OCI-LY7 (cell line): Measurements from ENCODE around the gene ZCCHC2. TPM values are rescaled to one million over a fixed set of nuclear protein-coding genes. Genes with fewer than 3 reads are reported as not detected.

Experiments used
- BruUV-seq: library from RNA; stranded (reverse); fragments of 400-500 nt; replicated peaks from 2 replicates; lab custom pipeline; 2021; lab: Mats Ljungman, UMichigan
- CTCF ChIA-PET: fragments of 300-600 bp; sonication (Branson Sonifier 250); formaldehyde crosslinking; loops from one replicate; lab custom pipeline; 2022; ENCODE audit warnings: antibody characterized with exemption; ENCODE audit not compliant: unreplicated experiment; lab: Charles Lee
- POLR2A ChIA-PET: fragments of 300-600 bp; sonication (Branson Sonifier 250); formaldehyde crosslinking; loops from one replicate; lab custom pipeline; 2022; ENCODE audit warnings: antibody characterized with exemption; lab: Charles Lee
- DNase-seq: peaks from one replicate; pipeline ENCODE4 v3.0.0-alpha.2; 2015; ENCODE audit warnings: low spot score
- H2AFZ ChIP-seq: fragments of 200-600 bp; sonication (generic), shearing (Covaris generic); 2 replicates; pipeline ENCODE4 v1.6.1; 2014; ENCODE audit warnings: mild to moderate bottlenecking, antibody characterized with exemption, low read length, moderate library complexity
- H3K27ac ChIP-seq: fragments of 200-600 bp; sonication (generic); 2 replicates; pipeline ENCODE4 v1.5.1; 2014; ENCODE audit warnings: mixed run types, low read depth, mild to moderate bottlenecking, moderate library complexity, low read length, inconsistent platforms; ENCODE audit not compliant: poor library complexity, severe bottlenecking
- H3K36me3 ChIP-seq: fragments of 200-600 bp; sonication (generic); 2 replicates; pipeline ENCODE4 v1.6.1; 2014; ENCODE audit warnings: mild to moderate bottlenecking, antibody characterized with exemption, low read length, moderate library complexity, mixed read lengths; ENCODE audit not compliant: insufficient read depth
- H3K4me1 ChIP-seq: fragments of 200-600 bp; sonication (generic); 2 replicates; pipeline ENCODE4 v1.5.1; 2014; ENCODE audit warnings: mild to moderate bottlenecking, low read length; ENCODE audit not compliant: insufficient read depth, poor library complexity, severe bottlenecking
- H3K4me2 ChIP-seq: fragments of 200-600 bp; sonication (generic); 2 replicates; pipeline ENCODE4 v1.6.1; 2014; ENCODE audit warnings: mild to moderate bottlenecking, low read length
- H3K4me3 ChIP-seq: fragments of 200-600 bp; sonication (generic); 2 replicates; pipeline ENCODE4 v1.5.1; 2014; ENCODE audit warnings: mild to moderate bottlenecking, low read depth, low read length; ENCODE audit not compliant: poor library complexity, severe bottlenecking
- H3K79me2 ChIP-seq: fragments of 200-600 bp; sonication (generic); 2 replicates; pipeline ENCODE4 v1.6.1; 2016; ENCODE audit warnings: low read depth, mild to moderate bottlenecking, low read length, moderate library complexity, mixed read lengths; ENCODE audit not compliant: insufficient read depth
- H3K9me2 ChIP-seq: fragments of 200-600 bp; sonication (generic); 2 replicates; pipeline ENCODE4 v1.6.1; 2016; ENCODE audit warnings: mild to moderate bottlenecking, low read length, mixed read lengths; ENCODE audit not compliant: insufficient read depth
- H3K9me3 ChIP-seq: fragments of 200-600 bp; sonication (generic); 2 replicates; pipeline ENCODE4 v1.6.1; 2014; ENCODE audit warnings: mild to moderate bottlenecking, mixed run types, low read length, mixed read lengths
- H4K20me1 ChIP-seq: fragments of 200-600 bp; sonication (generic); 2 replicates; pipeline ENCODE4 v1.6.1; 2014; ENCODE audit warnings: mild to moderate bottlenecking, antibody characterized with exemption, low read length, moderate library complexity, mixed read lengths; ENCODE audit not compliant: insufficient read depth
- EZH2phosphoT487 ChIP-seq: fragments of 200-600 bp; sonication (generic); IDR thresholded peaks from 2 replicates; pipeline ENCODE4 v1.6.1; 2018; ENCODE audit warnings: low read depth, borderline replicate concordance, mild to moderate bottlenecking, mixed run types, antibody characterized with exemption, low read length, moderate library complexity, mixed read lengths
- intact Hi-C: fragments of 100-400 bp; cut with micrococcal nuclease; formaldehyde crosslinking; loops from one replicate; pipeline ENCODE4 v1.10.0; 2022; ENCODE audit not compliant: unreplicated experiment
- total RNA-seq, 2 experiments: library from RNA; depleted of rRNA in 1 of 2; stranded (reverse); fragments of >200 nt in 1 of 2; shearing (Covaris generic) in 1 of 2; gene quantifications; 2 replicates each; pipeline ENCODE4 v1.2.3, GENCODE V29; 2014 to 2022
- TF ChIP-seq, protein P1 (sequence below): fragments of 200-600 bp; sonication (generic); conservative IDR thresholded peaks from 2 replicates; pipeline ENCODE4 v1.5.1; 2014; ENCODE audit warnings: mild to moderate bottlenecking, antibody characterized with exemption, low read length, moderate library complexity, mixed read lengths

ZCCHC2 gene
- total RNA-seq, 2 experiments from 2014 or later: 16.9 to 17.5 TPM

DNA sequence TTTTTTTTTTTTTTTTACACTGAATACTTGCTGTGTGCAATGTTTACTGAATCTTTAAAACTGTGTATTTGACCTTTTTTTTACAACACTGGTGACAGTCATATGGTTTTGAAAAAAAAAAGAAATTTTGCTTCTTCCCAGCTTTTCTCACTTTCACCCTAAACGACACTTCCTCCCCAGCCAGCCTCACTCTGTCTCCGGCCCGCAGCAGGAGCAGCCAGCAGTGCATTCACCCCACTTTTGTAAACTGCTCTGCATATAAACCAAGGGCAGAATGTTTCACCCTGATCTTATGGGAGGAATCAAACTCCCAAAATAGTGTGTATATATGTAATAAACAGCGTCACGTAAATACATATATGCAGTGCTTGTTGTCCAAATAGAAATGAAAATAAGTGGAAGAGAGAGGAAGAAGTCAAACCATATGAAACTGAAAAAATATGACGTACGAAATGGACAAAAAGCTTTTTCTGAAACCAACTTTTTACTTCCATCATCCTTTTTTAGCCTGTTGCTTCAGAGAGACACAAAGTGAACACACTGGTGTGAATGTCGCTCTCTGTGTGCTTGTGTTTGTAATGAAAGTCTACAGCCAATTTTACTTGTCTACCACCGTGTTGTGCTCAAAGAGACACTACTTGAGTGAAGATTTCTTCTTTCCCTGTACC lies 54.2 kb downstream of the ZCCHC2 start:
- intact Hi-C loops: no loop called here
- no peaks in the 10 kb centered on the region for H4K20me1 ChIP-seq
- CTCF ChIA-PET: no interaction called here
- H3K79me2 ChIP-seq: no peaks in the 10 kb centered on the region
- peak overlapping the region; percentile 36; the same call in 1 of the 2 replicates for H3K4me2 ChIP-seq
- DNase-seq: no peak
- TF ChIP-seq, protein P1, sequence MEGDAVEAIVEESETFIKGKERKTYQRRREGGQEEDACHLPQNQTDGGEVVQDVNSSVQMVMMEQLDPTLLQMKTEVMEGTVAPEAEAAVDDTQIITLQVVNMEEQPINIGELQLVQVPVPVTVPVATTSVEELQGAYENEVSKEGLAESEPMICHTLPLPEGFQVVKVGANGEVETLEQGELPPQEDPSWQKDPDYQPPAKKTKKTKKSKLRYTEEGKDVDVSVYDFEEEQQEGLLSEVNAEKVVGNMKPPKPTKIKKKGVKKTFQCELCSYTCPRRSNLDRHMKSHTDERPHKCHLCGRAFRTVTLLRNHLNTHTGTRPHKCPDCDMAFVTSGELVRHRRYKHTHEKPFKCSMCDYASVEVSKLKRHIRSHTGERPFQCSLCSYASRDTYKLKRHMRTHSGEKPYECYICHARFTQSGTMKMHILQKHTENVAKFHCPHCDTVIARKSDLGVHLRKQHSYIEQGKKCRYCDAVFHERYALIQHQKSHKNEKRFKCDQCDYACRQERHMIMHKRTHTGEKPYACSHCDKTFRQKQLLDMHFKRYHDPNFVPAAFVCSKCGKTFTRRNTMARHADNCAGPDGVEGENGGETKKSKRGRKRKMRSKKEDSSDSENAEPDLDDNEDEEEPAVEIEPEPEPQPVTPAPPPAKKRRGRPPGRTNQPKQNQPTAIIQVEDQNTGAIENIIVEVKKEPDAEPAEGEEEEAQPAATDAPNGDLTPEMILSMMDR: no peak
- TF ChIP-seq EZH2phosphoT487: no peak
- no peak overlapping the region for H2AFZ ChIP-seq
- no peaks in the 10 kb centered on the region for H3K4me1 ChIP-seq
- no TSS peak for BruUV-seq
- POLR2A ChIA-PET: interaction anchor here (0.7 kb wide), 2 partner anchors 9 to 298 kb away, joined by 3 to 4 read pairs; no protein-coding TSS in a partner anchor
- peaks cover 28% of the 10 kb centered on the region for H3K36me3 ChIP-seq
- no peak overlapping the region for H3K4me3 ChIP-seq
- H3K9me3 ChIP-seq: no peaks in the 10 kb centered on the region
- H3K27ac ChIP-seq: no peak overlapping the region
- H3K9me2 ChIP-seq: no peaks in the 10 kb centered on the region

DNA sequence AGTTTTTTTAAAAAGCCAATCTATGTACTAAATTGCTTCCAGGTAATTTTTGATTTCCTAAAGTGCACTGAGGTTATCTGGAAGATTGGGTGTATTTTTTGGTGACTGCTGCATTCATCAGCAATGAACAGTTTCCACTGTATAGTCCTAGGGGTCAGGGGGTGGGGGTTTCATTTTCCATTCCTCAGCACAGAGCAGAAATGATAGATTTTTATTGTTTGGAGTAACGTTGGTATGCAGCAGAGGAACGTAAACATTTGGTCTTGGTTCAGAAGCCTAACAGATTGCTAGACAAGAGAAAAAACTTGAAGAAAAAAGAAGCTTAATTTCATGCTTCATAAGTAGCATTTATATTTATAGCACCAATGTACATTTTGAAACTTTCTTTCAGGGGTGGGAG lies 54.9 kb downstream of the ZCCHC2 start:
- H3K36me3 ChIP-seq: peaks cover 28% of the 10 kb centered on the region
- DNase-seq: no peak
- intact Hi-C loops: no loop called here
- no peaks in the 10 kb centered on the region for H3K79me2 ChIP-seq
- no peak overlapping the region for H3K27ac ChIP-seq
- POLR2A ChIA-PET: interaction anchor here (0.6 to 0.8 kb wide), 3 partner anchors 9 to 257 kb away, joined by 3 to 4 read pairs (median 3); no protein-coding TSS in a partner anchor
- H2AFZ ChIP-seq: no peak overlapping the region
- TF ChIP-seq EZH2phosphoT487: no peak
- TF ChIP-seq, protein P1: no peak
- CTCF ChIA-PET: no interaction called here
- no peak overlapping the region for H3K4me3 ChIP-seq
- TSS peak; percentile 53 for BruUV-seq
- H3K9me2 ChIP-seq: no peaks in the 10 kb centered on the region
- H3K9me3 ChIP-seq: no peaks in the 10 kb centered on the region
- H4K20me1 ChIP-seq: no peaks in the 10 kb centered on the region
- H3K4me2 ChIP-seq: no peak overlapping the region
- no peaks in the 10 kb centered on the region for H3K4me1 ChIP-seq

DNA sequence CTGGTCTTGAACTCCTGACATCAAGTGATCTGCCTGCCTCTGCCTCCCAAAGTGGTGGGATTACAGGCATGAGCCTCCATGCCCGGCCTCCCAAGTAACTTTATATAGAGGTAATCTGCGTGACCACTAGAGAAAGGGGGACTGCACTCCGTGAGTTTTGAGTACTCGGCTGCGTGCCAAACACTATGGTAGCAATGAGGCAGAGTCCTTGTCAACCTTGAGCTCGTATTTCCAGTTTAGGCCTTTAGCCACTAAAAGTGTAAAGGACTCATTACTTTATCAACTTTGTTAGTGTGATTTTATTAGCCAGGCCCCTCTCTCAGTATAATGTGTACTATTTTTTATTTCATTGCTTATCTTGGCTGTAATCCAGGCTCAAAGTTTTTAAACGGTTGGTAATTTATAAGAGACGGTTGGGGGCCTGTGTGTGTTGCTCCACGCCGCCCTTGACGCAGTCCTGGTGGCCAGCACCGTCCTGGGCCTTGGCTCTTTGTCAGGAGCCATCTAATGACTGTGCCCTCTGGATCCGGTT lies 56.2 kb downstream of the ZCCHC2 start:
- Histone ChIP-seq H3K9me3 (no peaks in the 10 kb centered on the region), H3K9me2 (no peaks in the 10 kb centered on the region), H3K4me2 (no peak overlapping the region), H2AFZ (no peak overlapping the region), H4K20me1 (no peaks in the 10 kb centered on the region), H3K27ac (no peak overlapping the region), H3K79me2 (no peaks in the 10 kb centered on the region), H3K4me3 (no peak overlapping the region), H3K36me3 (peaks cover 26% of the 10 kb centered on the region), H3K4me1 (no peaks in the 10 kb centered on the region)
- no peak for DNase-seq
- ChIA-PET POLR2A (no interaction called here), CTCF (no interaction called here)
- TF ChIP-seq EZH2phosphoT487: no peak
- TF ChIP-seq, protein P1: no peak
- no TSS peak for BruUV-seq
- intact Hi-C loops: no loop called here
